ENCODE results near the gene SPINK14.

Gene SPINK14

GRCh38 chr5:148168246-148168645, at the start of gene SPINK14:
Gene SPINK14 (plus strand): TSS chr5:148168546. CDS start chr5:148169733, 1,187 bp downstream.
- no peak for DNase-seq

- DNase-seq = peak; percentile 2 to 72
These were observed 48.0 kb upstream of the SPINK14 start for GRCh38 chr5:148120317-148120716.

GRCh38 chr5:148125641-148126040, 42.7 kb upstream of the SPINK14 start:
- no peak for DNase-seq

GRCh38 chr5:148135091-148136048, 33.0 kb upstream of the SPINK14 start:
- no peak for DNase-seq

GRCh38 chr5:148140846-148141245, 27.5 kb upstream of the SPINK14 start:
- no peak for DNase-seq

GRCh38 chr5:148141645-148142044, 26.7 kb upstream of the SPINK14 start:
- no peak for DNase-seq

GRCh38 chr5:148145916-148146315, 22.4 kb upstream of the SPINK14 start:
- no peak for DNase-seq

GRCh38 chr5:148146487-148146886, 21.9 kb upstream of the SPINK14 start:
- no peak for DNase-seq

- DNase-seq = no peak
These were observed 20.9 kb upstream of the SPINK14 start for GRCh38 chr5:148147415-148147814.

- DNase-seq = no peak
These were observed 16.5 kb upstream of the SPINK14 start for GRCh38 chr5:148151872-148152271.

- DNase-seq = no peak
These were observed 15.6 kb upstream of the SPINK14 start for GRCh38 chr5:148152781-148153180.

GRCh38 chr5:148156609-148157008, 11.7 kb upstream of the SPINK14 start:
- no peak for DNase-seq

GRCh38 chr5:148162038-148162437, 6.3 kb upstream of the SPINK14 start:
- DNase-seq = no peak

GRCh38 chr5:148163345-148163744, 5.0 kb upstream of the SPINK14 start:
- DNase-seq = no peak

GRCh38 chr5:148166550-148167283, 1.6 kb upstream of the SPINK14 start:
- DNase-seq = no peak

GRCh38 chr5:148172377-148172776, 4.0 kb downstream of the SPINK14 start:
- DNase-seq = no peak

- DNase-seq = no peak
These were observed 8.1 kb downstream of the SPINK14 start for GRCh38 chr5:148176480-148176879.

- DNase-seq = no peak
These were observed 8.9 kb downstream of the SPINK14 start for GRCh38 chr5:148177207-148177606.

- DNase-seq = peak in 1 of 2 experiments; percentile 17
These were observed 11.0 kb downstream of the SPINK14 start for GRCh38 chr5:148179234-148179824.

GRCh38 chr5:148186248-148187003, 18.1 kb downstream of the SPINK14 start:
- DNase-seq = no peak

GRCh38 chr5:148191010-148191409, 22.7 kb downstream of the SPINK14 start:
- DNase-seq = no peak

- no peak for DNase-seq
These were observed 24.9 kb downstream of the SPINK14 start for GRCh38 chr5:148193202-148193601.

GRCh38 chr5:148201151-148201550, 32.8 kb downstream of the SPINK14 start:
- DNase-seq = no peak

Measured in NCI-H1930 (cell line).